Frontal cortex (tissue), 4 donors: ENCODE results near the gene PRKN. TPM values are rescaled to one million over a fixed set of nuclear protein-coding genes. Genes with fewer than 3 reads are reported as not detected.

Experiments
- DNase-seq, 2 donors: peaks; one replicate each; pipeline ENCODE4 v3.0.0; 2012; ENCODE audit warnings: low spot score in 2 of 2
- FAIRE-seq: peaks from 2 replicates; lab custom pipeline; 2012; peaks lifted over from hg19 to GRCh38; lab: Jason Lieb, UNC
- total RNA-seq: library from RNA; depleted of rRNA; stranded (reverse); fragments of >200 nt; gene quantifications from one replicate; pipeline ENCODE4 v1.2.3, GENCODE V29; 2014
- donor health status: control.
- donor health status: control.
- donor health status: control.

PRKN gene
- total RNA-seq, 1 donor from 2014 or later = 6.1 TPM

DNA sequence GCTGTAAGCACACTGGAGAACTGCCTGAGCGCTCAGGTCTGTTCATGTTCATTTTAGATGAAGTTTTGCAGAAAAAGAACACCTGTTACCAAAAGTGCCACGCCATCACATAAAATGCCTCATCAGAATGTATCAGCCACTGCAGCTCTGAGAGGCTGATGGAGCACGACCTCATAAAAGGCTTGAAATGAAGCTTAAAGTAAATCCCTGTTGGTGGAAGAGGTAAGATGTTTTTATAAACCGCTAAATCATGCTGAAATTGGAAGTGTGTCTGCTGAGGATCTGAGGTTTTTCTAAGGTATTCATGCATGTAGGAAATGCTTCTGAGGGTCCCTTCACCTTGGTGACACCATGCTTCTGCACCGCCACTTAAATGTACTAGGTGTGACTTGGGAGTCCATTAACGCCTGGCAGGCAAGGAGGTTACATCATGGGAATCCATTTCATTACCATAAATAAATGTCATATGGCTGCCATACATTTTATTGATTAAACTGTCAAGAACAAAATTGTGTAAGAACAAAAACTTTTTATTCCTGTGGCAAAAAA lies 1090.6 kb downstream of the PRKN start:
- FAIRE-seq (no peak), DNase-seq (no peak)

DNA sequence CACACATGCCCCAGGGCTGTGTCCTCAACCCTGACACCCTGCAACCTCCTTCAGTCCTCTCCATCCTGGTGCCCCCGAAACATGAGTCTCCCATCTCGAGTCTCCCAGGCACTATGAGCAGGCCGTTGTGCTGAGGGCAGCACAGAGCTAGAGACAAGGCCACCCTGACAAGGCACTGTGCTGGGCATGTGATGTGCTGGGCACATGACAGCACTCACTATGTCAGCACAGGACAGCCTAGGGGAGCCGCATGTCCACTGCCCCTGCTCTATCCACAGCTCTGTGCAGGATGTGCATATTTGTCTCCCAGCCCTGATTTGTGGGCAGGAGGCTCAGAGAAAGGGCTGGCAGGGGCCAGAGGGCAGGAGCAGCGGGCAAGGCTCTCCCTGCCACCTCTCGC lies 1091.6 kb downstream of the PRKN start:
- FAIRE-seq = no peak

DNA sequence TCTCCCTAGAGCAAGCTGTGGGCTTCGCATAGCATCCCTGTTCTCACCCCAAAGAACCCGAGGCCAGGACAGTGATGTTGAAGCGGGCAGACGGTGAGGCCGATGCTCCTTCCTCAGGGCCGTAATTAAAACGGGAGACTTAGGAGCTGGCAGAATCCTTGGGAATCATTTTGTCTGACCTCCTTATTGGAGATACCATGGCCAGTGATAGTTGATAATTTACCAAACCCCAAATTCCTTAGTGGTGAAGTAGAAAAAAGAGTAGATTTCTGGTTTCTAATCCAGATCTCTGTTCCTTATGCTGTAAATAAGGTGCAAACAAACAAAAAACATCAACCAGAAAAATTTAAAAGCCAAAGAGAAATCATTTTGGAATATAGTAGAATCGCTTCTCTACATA lies 1092.7 kb downstream of the PRKN start:
- no peak for FAIRE-seq

More for the DNA sequence above, 1091.6 kb downstream of the PRKN start:
- DNase-seq = no peak

DNA sequence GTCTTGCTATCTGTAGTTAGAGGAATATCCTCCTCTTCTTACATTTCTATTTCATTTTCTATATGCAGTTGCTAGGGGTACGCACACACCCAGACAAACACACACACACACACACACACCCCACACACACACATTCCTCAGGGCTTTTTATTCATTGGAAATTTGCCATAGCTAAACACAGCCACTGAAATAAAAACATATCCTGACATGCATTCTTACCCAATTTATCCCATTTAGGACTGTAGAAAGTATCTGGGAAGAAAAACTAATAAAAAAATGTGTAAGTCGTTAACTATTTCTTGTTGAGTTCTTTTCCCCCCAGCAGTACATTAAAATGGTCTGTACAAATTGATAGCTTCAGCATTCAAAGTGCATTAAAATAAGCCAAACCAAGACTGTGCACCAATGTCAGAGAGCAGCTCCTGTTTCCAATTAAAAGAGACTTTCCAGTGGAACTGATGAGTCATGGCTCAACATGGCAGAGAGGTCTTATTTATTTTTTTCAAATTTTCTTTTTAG lies 1095.8 kb downstream of the PRKN start:
- DNase-seq (no peak), FAIRE-seq (no peak)

More for the DNA sequence above, 1092.7 kb downstream of the PRKN start:
- DNase-seq = no peak

DNA sequence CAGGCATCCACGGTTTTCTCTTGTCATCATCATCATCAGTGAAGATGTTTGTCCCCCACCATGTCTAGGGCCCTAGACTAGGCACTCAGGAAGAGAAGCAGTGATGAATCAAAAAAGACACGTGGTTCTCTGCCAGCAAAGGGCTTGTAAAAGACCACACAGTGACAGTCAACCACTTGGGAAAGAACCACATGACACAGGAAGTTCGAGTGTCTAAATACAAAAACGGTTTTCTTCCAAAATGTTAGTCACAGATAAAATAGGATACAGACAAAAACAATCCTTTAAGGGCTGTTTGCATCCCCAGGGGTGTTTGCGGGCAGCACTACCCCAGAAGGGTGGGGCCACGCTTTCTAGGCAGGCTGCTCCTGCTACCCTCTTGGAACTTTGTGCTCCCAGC lies 1096.9 kb downstream of the PRKN start:
- FAIRE-seq (no peak), DNase-seq (no peak)

DNA sequence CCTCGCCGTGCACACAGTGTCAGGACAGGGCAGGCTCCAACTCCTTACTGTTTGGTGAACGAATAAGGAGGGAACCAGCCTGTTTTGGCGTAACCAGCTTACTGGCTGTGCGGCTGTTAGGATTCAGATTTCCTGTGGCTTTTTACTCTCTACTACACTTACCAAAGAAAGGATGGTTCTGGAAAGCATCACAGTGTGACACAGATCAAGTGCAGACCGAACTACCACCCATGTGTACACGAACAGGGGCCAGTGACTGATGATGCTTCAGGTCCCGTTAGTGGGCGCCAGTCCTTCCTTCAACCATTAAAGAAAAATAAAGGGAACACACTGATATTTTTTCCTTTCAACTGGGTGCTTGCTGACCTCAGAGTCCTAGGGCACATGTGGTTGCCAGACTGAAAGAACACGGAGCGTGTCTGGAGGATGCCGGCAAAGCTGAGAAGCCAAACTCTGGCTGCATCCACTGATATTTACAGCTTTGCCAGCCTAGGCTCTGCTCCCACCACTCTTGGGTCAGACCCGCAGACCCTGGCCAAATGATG lies 1101.4 kb downstream of the PRKN start:
- DNase-seq (no peak), FAIRE-seq (no peak)

DNA sequence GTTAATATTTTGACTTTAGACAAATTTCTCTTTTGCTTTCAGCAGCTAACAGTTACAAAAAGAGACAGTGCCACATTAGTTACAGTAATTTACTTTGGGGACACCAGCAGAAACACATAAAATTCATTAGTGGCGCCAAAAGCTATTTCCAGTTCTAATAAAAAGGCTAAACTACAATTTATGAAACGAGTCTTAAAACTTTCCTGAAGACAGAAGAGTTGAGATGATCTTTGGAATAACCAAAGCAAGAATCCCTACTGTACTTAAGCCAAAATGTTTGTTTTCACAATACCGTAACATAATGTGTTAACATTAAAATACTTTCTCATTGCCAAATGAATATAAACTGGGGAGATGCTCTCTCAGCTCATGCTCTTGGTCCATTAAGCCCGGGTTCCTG lies 1103.5 kb downstream of the PRKN start:
- FAIRE-seq = no peak
- DNase-seq = no peak

DNA sequence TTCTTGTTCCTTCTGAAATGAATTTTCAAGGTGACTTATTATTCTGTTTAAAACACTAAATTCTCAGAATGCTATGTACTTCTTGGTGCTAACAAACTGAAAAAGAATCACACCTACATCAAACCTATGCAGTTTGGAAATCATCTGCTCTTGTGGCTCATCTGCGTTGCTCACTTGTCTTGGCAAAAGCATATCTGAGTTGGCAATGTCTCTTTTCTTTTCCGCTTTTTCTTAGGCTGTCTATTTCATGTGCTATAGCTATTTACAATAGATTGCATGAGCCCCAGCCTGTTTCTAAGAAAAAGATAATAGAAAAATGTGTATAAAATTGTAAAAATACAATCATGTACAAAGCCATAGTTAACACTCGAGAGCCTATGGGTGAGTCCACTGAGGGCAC lies 1104.8 kb downstream of the PRKN start:
- no peak for FAIRE-seq

DNA sequence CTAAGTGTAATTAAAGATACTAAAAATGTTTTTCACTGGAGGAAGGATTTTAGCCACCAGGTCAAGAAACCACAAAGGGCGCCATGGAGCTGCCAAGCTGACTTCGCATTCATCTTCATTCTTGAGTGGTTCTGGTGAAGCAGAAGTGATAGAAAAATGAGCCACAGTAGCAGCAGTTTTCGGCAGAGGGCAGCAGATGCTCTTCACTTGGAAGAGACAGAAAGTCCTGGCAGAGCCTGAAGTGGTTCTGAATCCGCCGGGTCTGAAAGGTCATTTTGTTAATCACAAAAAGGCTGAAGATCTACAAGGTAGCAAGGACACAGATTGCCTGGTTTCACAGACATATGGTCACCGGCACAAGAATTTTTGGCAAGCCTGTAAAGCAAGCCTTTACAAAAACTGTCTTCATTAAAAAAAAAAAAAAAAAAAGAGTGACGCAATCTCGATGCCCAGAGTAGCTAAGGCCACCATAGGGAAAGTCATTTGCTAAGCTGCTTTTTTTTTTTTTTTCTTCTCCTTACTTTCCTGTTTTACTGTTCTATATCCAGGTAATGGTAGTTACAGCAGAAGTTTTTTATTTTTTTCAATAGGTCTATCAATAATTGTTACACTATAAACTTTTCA lies 1108.6 kb downstream of the PRKN start:
- peak; percentile 33 to 64 for DNase-seq
- FAIRE-seq = peak; percentile 34

More for the DNA sequence above, 1104.8 kb downstream of the PRKN start:
- DNase-seq = no peak

DNA sequence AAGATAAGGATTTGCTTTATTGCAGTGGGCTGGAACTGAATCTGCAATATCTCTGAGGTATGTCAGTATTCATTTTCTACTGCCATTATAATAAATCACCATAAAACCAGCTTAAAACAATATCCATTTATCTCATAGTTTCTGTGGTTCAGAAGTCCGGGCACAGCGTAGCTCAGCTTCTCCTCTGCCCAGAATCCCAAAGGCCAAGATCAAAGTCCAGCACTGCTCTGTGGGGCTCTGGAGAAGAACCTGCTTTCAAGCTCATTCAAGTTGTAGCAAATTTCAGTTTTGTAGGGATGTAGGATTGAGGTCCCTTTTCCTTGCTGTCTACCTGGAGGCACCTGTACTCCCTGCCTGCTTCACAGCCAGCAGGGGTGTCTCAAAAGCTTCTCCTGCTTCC lies 1113.9 kb downstream of the PRKN start:
- FAIRE-seq = no peak

DNA sequence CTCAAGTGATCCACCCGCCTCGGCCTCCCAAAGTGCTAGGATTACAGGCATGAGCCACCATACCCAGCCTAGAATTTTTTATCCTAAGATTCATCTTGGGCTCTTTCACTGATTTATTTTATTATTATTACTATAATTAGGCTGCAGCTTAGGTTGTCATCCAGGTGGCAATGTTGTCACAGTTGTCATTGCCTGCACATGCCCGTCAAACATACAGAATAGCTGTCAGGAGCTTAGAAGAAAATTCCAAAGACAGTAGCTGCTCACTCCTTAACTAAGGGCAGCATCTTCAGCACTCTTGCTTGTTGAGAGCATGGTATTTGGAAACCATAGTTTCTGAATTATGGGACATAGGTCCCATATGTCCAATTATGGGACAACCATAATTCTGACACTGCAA lies 1118.8 kb downstream of the PRKN start:
- FAIRE-seq = no peak
- no peak for DNase-seq

More for the DNA sequence above, 1113.9 kb downstream of the PRKN start:
- DNase-seq = no peak

DNA sequence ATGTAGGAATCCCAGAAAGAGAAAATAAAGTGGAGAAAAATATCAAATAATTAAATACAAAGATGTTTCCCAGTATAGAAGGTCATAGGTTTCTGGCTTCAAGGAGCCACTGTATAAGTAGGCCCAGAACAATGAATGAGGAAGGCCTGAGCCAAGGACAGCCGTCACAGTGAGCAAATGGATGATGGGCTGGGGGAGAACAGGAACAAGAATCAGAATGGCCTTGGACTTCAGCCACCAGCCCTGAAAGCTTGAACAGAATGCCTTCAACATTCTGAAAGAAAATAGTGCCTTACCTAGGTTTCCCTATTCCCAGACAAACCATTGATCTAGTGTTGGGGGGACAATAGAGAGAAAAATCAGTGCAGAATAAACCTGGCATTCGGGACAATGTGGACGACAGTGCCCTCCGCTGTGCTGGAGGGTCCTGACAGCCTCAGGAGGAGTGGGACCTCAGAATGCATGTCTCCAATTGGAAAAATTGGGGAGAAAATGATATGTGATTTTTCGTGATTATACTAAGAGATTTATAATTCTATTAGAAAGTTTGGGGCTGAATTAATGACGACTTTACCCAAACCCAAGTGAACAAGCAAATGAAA lies 1119.8 kb downstream of the PRKN start:
- DNase-seq (no peak), FAIRE-seq (no peak)

DNA sequence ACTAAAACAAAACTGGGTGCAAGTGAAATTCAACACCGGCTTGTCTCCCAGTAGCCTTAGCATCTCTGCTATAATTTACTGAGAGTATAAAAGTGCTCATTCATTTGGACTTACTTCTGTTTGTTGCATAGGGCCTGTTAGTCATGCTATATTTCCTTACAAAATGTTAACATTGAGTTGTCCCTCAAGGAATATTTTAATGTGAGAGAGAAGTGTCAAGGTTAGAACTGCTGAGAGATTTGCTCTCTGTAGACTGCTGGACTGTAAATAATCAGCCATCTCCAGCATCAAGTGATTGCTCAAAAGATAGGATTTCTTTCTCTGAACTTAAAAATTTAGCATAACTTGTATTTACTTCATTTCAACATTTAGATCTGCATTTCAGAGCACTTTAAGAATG lies 1125.2 kb downstream of the PRKN start:
- FAIRE-seq = no peak
- no peak for DNase-seq

DNA sequence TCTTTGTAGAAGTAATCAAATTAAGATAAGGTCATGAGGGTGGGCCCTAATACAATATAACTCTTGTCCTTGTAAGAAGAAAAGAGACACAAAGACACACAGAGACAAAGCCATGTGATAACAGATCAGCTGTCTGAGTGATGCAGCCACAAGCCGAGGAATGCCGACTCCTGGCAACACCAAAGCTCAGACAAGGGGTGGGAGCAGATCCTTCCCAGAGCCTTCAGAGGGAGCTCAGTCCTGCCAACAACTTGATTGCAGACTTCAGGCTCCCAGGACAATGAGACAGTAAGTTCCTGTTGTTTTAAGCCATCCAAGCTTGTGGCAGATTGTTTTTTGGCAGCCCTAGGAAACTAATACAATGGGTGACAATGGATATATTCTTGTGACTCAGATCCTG lies 1128.7 kb downstream of the PRKN start:
- FAIRE-seq = no peak
- DNase-seq = no peak

DNA sequence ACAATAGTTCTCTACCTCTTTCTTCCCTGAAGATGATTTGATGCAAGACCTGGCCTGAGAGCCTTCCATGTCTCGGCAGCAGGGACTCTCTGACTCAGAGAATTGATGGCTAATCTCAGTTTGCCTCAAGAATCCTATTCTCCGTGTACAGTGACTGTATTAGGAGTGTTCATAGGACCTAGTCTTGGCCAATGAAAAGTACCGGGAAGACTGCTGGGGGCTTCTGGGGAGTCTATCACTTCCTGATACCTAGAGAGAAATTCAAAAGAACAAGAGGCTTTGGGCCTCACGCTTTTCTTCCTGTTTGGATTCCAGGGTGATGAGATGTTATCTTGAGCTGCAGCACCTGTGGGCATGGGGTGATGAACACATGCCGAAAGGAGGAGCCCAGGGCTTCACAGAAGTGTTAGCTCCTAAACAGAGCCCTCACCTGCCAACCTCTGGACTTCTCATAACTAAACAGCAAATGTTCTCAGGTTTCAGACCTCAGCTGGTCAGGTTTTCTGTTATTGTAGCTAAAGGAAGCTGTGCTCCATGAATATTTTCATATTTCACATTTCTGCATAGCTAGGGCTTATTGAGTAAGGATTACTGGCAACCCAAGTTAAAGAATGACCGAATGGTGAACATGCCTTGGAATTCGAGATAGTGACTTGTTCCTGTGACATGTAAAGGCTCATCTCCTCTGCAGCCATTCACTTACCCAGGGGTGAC lies 1130.6 kb downstream of the PRKN start:
- FAIRE-seq (no peak), DNase-seq (no peak)

DNA sequence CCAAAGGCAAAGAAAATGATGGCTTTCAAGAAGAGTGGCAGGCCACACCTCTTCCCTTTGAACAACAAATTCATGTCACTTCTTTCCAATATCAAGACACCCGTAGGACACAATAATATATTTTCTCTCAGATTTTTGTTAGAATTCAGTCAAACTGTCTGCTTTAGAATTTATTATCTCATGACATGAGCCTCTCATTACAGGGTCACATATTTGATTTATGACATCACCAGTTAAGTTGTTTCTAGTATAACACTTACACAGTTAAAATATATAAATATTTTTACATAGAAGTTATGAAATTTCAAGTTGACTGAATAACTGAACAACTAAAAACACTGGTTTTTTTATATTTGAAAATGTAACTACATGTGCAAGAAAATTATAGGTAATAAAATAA lies 1133.2 kb downstream of the PRKN start:
- DNase-seq = no peak
- FAIRE-seq = peak; percentile 65

DNA sequence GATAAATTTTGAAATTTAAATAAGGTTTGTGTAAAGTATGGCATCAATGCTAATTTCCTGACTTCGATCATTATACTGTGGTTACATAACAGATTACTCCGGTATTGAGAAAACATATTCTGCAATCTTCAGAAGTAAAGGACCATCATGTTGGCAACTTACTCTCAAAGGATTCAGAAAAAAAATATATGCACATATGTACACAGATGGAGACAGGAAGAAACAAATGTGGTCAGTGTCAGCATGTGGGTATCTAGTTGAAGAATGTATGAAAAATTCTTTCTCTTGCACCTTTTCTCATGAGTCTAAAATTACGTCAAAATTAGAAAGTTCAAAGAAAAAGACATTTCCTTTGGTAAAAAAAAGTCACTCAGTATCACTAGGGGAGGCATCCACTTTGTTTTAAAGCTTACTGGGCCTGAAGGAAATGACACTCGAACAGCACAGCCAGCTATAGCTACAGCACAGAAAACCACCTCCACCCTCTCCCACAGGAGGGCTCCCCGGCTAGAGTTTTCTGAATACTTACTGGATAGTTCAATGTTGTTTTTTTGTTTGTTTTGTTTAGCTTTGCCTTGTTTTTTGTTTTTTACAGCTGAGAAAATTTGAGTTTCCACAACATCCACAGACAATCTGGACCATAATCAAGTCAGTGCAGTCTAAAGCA lies 1136.5 kb downstream of the PRKN start:
- DNase-seq (no peak), FAIRE-seq (no peak)

DNA sequence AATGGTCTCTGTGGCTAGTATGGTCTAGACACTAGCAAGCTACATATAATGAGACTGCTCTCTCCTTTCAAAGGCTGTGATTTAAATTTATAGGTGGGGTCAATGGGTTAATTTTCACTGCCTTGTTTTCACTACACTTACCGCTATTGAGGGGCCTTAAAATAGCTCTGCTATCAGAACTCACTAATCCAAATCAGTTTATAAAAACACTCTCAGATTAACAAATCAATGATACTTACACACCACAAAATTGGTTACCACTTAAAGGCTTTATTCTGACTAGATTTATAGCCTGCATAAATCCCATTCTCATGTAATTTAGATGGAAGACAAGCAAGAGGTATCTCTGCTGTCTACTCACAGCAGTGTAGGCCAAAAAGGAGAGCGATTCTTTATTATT lies 1140.7 kb downstream of the PRKN start:
- FAIRE-seq (no peak), DNase-seq (no peak)

DNA sequence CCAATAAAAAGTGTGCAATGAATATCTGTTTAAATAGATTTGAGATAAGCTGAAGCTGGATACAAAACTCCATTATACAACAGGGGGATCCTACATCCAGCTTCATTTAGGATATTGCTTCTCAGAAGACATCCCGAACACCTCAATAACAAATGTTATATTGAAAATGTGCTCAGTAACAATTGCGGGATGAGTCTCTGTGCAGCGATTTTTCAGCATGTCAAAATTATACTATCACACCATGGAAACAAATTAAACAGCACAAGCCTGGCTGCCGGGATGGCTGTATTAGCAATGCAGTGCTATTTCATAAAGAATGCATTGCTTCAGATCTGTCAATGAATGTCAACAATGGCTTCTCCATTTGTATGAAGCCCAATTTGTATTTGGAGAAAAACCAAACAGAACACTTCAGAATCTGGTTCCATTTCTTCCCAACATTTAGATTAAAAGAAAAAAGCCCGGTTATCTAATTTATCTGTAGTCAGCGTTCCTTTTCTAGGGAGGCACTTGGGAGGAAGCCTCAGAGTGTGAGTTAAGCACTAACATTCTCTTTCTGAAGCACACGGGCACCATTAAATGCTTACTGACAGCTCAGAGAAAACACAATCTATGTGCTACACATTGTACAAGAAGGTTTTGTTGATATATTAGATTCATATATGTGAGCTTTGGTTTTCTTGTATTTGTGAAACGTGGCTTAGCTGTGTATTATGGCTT lies 1142.8 kb downstream of the PRKN start:
- FAIRE-seq (no peak), DNase-seq (no peak)
